ENCODE results near the gene C10orf90.

- TF ChIP-seq CTCF (IDR thresholded peaks at IDR 0.05) (no peak), POLR2AphosphoS5 (IDR thresholded peaks at IDR 0.05) (no peak)
Observed at GRCh38 chr10:126696684-126697083, 26.2 kb upstream of the C10orf90 start.

Data from breast epithelium (tissue), 3 donors.